BE2C (cell line): Measurements from ENCODE around the gene DNAJC5.

Experiments used
- DNase-seq: peaks from one replicate; pipeline ENCODE4 v3.0.0-alpha.2; 2020
- H3K27me3 ChIP-seq: fragments of 250-450 bp; sonication (Bioruptor Pico); 2 replicates; pipeline ENCODE4 v1.5.1; 2020; ENCODE audit warnings: mild to moderate bottlenecking
- H3K36me3 ChIP-seq: fragments of 250-450 bp; sonication (Bioruptor Pico); 2 replicates; pipeline ENCODE4 v1.5.1; 2020; ENCODE audit warnings: mild to moderate bottlenecking
- H3K4me1 ChIP-seq: fragments of 250-450 bp; sonication (Bioruptor Pico); 2 replicates; pipeline ENCODE4 v1.5.1; 2020
- H3K4me3 ChIP-seq: 2 replicates; pipeline ENCODE4 v1.5.1; 2011; ENCODE audit warnings: low read depth, low read length
- H3K9me3 ChIP-seq: fragments of 250-450 bp; sonication (Bioruptor Pico); 2 replicates; pipeline ENCODE4 v1.5.1; 2020
- CTCF ChIP-seq: IDR thresholded peaks from 2 replicates; pipeline ENCODE4 v1.5.1; 2012; ENCODE audit warnings: mild to moderate bottlenecking, low read depth, low read length

Gene DNAJC5

GRCh38 chr20:63978319-63979228 lies 83.6 kb downstream of the DNAJC5 start:
- TF ChIP-seq CTCF = no peak
- Histone ChIP-seq H3K27me3 (no peaks in the 10 kb centered on the region), H3K9me3 (no peaks in the 10 kb centered on the region), H3K4me1 (peaks cover 12% of the 10 kb centered on the region), H3K36me3 (peaks cover 7% of the 10 kb centered on the region; the same call in 1 of the 2 replicates), H3K4me3 (peak overlapping the region; percentile 67)
- DNase-seq = peak; percentile 66

GRCh38 chr20:63979229-63979556 lies 84.3 kb downstream of the DNAJC5 start:
- Histone ChIP-seq H3K4me3 (peak overlapping the region; percentile 67), H3K36me3 (peaks cover 12% of the 10 kb centered on the region), H3K27me3 (no peaks in the 10 kb centered on the region), H3K4me1 (peaks cover 12% of the 10 kb centered on the region), H3K9me3 (no peaks in the 10 kb centered on the region)
- no peak for DNase-seq
- TF ChIP-seq CTCF = no peak

GRCh38 chr20:63979557-63980316 lies 84.8 kb downstream of the DNAJC5 start, which contains the start of gene SAMD10:
Gene SAMD10, minus strand, starts transcription at chr20:63979642. Its CDS starts 175 bp downstream, at chr20:63979467.
- no peaks in the 10 kb centered on the region for H3K9me3 ChIP-seq
- TF ChIP-seq CTCF = 0 out of 2 replicates have a peak, but pooled peaks have one; percentile 3
- peaks cover 12% of the 10 kb centered on the region for H3K4me1 ChIP-seq
- H3K36me3 ChIP-seq = peaks cover 18% of the 10 kb centered on the region
- peak; percentile 90 for DNase-seq
- no peaks in the 10 kb centered on the region for H3K27me3 ChIP-seq
- H3K4me3 ChIP-seq = peak within 1 kb of the TSS; percentile 72

GRCh38 chr20:63980317-63980805 lies 85.4 kb downstream of the DNAJC5 start:
- no peaks in the 10 kb centered on the region for H3K27me3 ChIP-seq
- peaks cover 12% of the 10 kb centered on the region for H3K4me1 ChIP-seq
- no peak for DNase-seq
- no peak for TF ChIP-seq CTCF
- peak overlapping the region; percentile 72 for H3K4me3 ChIP-seq
- H3K36me3 ChIP-seq = peaks cover 24% of the 10 kb centered on the region
- H3K9me3 ChIP-seq = no peaks in the 10 kb centered on the region

- H3K4me3 ChIP-seq = peak within 1 kb of the TSS; percentile 72
- peaks cover 31% of the 10 kb centered on the region for H3K36me3 ChIP-seq
- peak; percentile 90 for TF ChIP-seq CTCF
- H3K4me1 ChIP-seq = peaks cover 12% of the 10 kb centered on the region
- H3K27me3 ChIP-seq = no peaks in the 10 kb centered on the region
- H3K9me3 ChIP-seq = no peaks in the 10 kb centered on the region
- peak; percentile 98 for DNase-seq
Observed at GRCh38 chr20:63980806-63981728, 86.1 kb downstream of the DNAJC5 start, which contains the start of gene PRPF6. Gene PRPF6, plus strand, starts transcription at chr20:63981132. Its CDS starts 114 bp downstream, at chr20:63981246.
